B cell (primary cell): Measurements from ENCODE around the gene SAMSN1. TPM values are rescaled to one million over a fixed set of nuclear protein-coding genes. Genes with fewer than 3 reads are reported as not detected.

Experiments used
- ATAC-seq: fragments of 200-7000 bp; cut with Tn5 transposase; one replicate; pipeline ENCODE4 v1.10.0; 2021; ENCODE audit warnings: low read depth, mild to moderate bottlenecking, moderate number of reproducible peaks, moderate library complexity
- CTCF ChIA-PET: fragments of 350-600 bp; sonication (Branson Sonifier 250); formaldehyde crosslinking; loops from one replicate; lab custom pipeline; 2021; ENCODE audit warnings: antibody characterized with exemption, inconsistent platforms; lab: Charles Lee
- POLR2A ChIA-PET: fragments of 350-600 bp; sonication (Branson Sonifier 250); formaldehyde crosslinking; loops from one replicate; lab custom pipeline; 2021; ENCODE audit warnings: antibody characterized with exemption; lab: Charles Lee
- DNase-seq: peaks from one replicate; pipeline ENCODE4 v3.0.0; 2013
- H2AFZ ChIP-seq: 2 replicates; pipeline ENCODE4 v1.6.1; 2012; ENCODE audit warnings: mild to moderate bottlenecking, low read depth, low read length; ENCODE audit not compliant: insufficient read depth, poor library complexity, severe bottlenecking
- H3K27ac ChIP-seq, 2 donors: 1 replicate in 1 of 2; 2 replicates in 1 of 2; pipeline ENCODE4 v1.5.1; 2012 to 2013; ENCODE audit warnings: low read length in 2 of 2, mild to moderate bottlenecking in 2 of 2, moderate library complexity in 1 of 2
- H3K27me3 ChIP-seq, 4 experiments: fragments of 200-600 bp in 1 of 4; sonication (generic) in 1 of 4; replicated peaks in 1 of 4; 1 replicate in 2 of 4; 2 replicates in 2 of 4; pipeline versions ENCODE4 v1.6.1 to v1.7.0; 2013 to 2016; ENCODE audit warnings: low read length in 3 of 4, mild to moderate bottlenecking in 2 of 4, mixed read lengths in 1 of 4, moderate library complexity in 1 of 4; ENCODE audit not compliant: insufficient read depth in 4 of 4, control insufficient read depth in 3 of 4; ENCODE audit errors: control extremely low read depth in 1 of 4
- H3K36me3 ChIP-seq, 2 experiments: replicated peaks in 1 of 2; 1 replicate in 1 of 2; 2 replicates in 1 of 2; pipeline versions ENCODE4 v1.6.1 to v1.7.1; 2013; ENCODE audit warnings: low read length in 1 of 2; ENCODE audit not compliant: insufficient read depth in 2 of 2, control insufficient read depth in 1 of 2; ENCODE audit errors: control extremely low read depth in 1 of 2, extremely low read depth in 1 of 2
- H3K4me1 ChIP-seq, 2 donors: fragments of 200-600 bp in 1 of 2; sonication (generic) in 1 of 2; 1 replicate in 1 of 2; 2 replicates in 1 of 2; pipeline versions ENCODE4 v1.5.1 to v1.6.1; 2013 to 2017; ENCODE audit warnings: low read length in 2 of 2; ENCODE audit not compliant: control insufficient read depth in 2 of 2, insufficient read depth in 2 of 2
- H3K4me2 ChIP-seq: replicated peaks from 2 replicates; pipeline ENCODE3; 2012; ENCODE audit warnings: mild to moderate bottlenecking, low read depth, low read length; ENCODE audit not compliant: poor library complexity, severe bottlenecking
- H3K4me3 ChIP-seq, 5 experiments: fragments of 200-600 bp in 1 of 5; sonication (generic) in 1 of 5; 1 replicate in 3 of 5; 2 replicates in 2 of 5; pipeline versions ENCODE4 v1.5.1 to v1.7.0; 2011 to 2016; ENCODE audit warnings: low read length in 4 of 5, mild to moderate bottlenecking in 4 of 5, low read depth in 2 of 5, control low read depth in 1 of 5, moderate library complexity in 1 of 5; ENCODE audit not compliant: insufficient read depth in 1 of 5; ENCODE audit errors: control extremely low read depth in 1 of 5, extremely low read depth in 1 of 5
- H3K79me2 ChIP-seq: fragments of 200-600 bp; sonication (generic); one replicate; pipeline ENCODE4 v1.6.0; 2016; ENCODE audit warnings: low read length; ENCODE audit not compliant: control insufficient read depth, insufficient read depth
- H3K9ac ChIP-seq: fragments of 200-600 bp; sonication (generic); 2 replicates; pipeline ENCODE4 v1.6.1; 2017; ENCODE audit warnings: mild to moderate bottlenecking, low read length, moderate library complexity
- H3K9me3 ChIP-seq, 3 donors: one replicate each; pipeline versions ENCODE4 v1.6.1 to v1.7.1; 2013; ENCODE audit warnings: low read length in 2 of 3; ENCODE audit not compliant: control insufficient read depth in 2 of 3, insufficient read depth in 1 of 3; ENCODE audit errors: control extremely low read depth in 1 of 3
- H4K20me1 ChIP-seq: 2 replicates; pipeline ENCODE4 v1.6.0; 2012; ENCODE audit warnings: mild to moderate bottlenecking, low read length; ENCODE audit not compliant: insufficient read depth, control insufficient read depth, poor library complexity, severe bottlenecking
- H3K27ac Mint-ChIP-seq: one replicate; pipeline ENCODE4 v1.8.0; 2021; ENCODE audit warnings: mixed read lengths
- H3K27me3 Mint-ChIP-seq: one replicate; pipeline ENCODE4 v1.8.0; 2021; ENCODE audit warnings: mixed read lengths
- H3K4me1 Mint-ChIP-seq: one replicate; pipeline ENCODE4 v1.8.0; 2021; ENCODE audit warnings: mixed read lengths
- H3K4me3 Mint-ChIP-seq: one replicate; pipeline ENCODE4 v1.8.0; 2021; ENCODE audit warnings: mixed read lengths
- H3K9me3 Mint-ChIP-seq: one replicate; pipeline ENCODE4 v1.8.0; 2022; ENCODE audit warnings: mixed read lengths; ENCODE audit not compliant: insufficient read depth
- CTCF ChIP-seq: fragments of 200-600 bp; IDR thresholded peaks from one replicate; pipeline ENCODE4 v1.8.0; 2022; ENCODE audit warnings: antibody characterized with exemption, mild to moderate bottlenecking
- EZH2 ChIP-seq: IDR thresholded peaks from 2 replicates; pipeline ENCODE4 v1.6.1; 2012; ENCODE audit warnings: borderline replicate concordance, low read depth, mild to moderate bottlenecking, moderate library complexity, low read length; ENCODE audit not compliant: insufficient read depth, poor library complexity, severe bottlenecking
- WGBS: methylation state at CpG from one replicate; pipeline ENCODE4 v1.1.5; 2013; ENCODE audit warnings: missing lambda C conversion rate; ENCODE audit not compliant: insufficient coverage; 5-methylcytosine and 5-hydroxymethylcytosine counted together
- intact Hi-C: fragments of 100-400 bp; cut with micrococcal nuclease; formaldehyde crosslinking; loops from one replicate; pipeline ENCODE4 v1.10.0; 2022
- polyA plus RNA-seq: library from polyadenylated mRNA; depleted of rRNA; stranded (reverse); fragments of >200 nt; gene quantifications from 2 replicates; pipeline ENCODE4 v1.2.3, GENCODE V29; 2012
- total RNA-seq, 2 donors: library from RNA; stranded (reverse); fragments of 120-200 nt in 1 of 2; gene quantifications; 1 replicate in 1 of 2; 2 replicates in 1 of 2; pipeline versions ENCODE4 v1.2.3 to v1.2.4, GENCODE V29; 2013 to 2022

SAMSN1 gene
- total and polyA plus RNA-seq, 2 donors (not counting 1 experiment from before 2014, with no cell fraction given): 8.7 to 53.1 TPM

- Histone ChIP-seq H2AFZ (no peak overlapping the region), H3K4me3 (no peak overlapping the region), H3K9ac (no peak overlapping the region), H3K4me2 (no peak overlapping the region), H3K27ac (no peak overlapping the region), H3K36me3 (no peaks in the 10 kb centered on the region), H3K27me3 (no peaks in the 10 kb centered on the region), H3K4me1 (peaks cover 19 to 20% of the 10 kb centered on the region in 2 donors), H4K20me1 (no peaks in the 10 kb centered on the region), H3K9me3 (no peaks in the 10 kb centered on the region), H3K79me2 (no peaks in the 10 kb centered on the region)
- Mint-ChIP-seq H3K27ac (peak overlapping the region; percentile 10), H3K27me3 (no peaks in the 10 kb centered on the region), H3K4me1 (peaks cover 29% of the 10 kb centered on the region), H3K9me3 (no peaks in the 10 kb centered on the region), H3K4me3 (no peak overlapping the region)
- no CpG with 5 or more reads among the region's 3 CpGs for WGBS
- DNase-seq (peak; percentile 42), ATAC-seq (peak; percentile 24)
- intact Hi-C loops: loop anchor here (5.0 kb wide), 1 partner anchor 48 kb away; no protein-coding TSS in a partner anchor
- ChIA-PET CTCF (interaction anchor here (0.8 to 1.9 kb wide), 2 partner anchors 10 to 625 kb away, joined by 4 read pairs; no protein-coding TSS in a partner anchor), POLR2A (interaction anchor here (1.7 kb wide), 1 partner anchor 10 kb away, joined by 5 read pairs; no protein-coding TSS in a partner anchor)
- no peak for TF ChIP-seq CTCF
- TF ChIP-seq EZH2: no peak
These were observed 23.0 kb upstream of the SAMSN1 start for GRCh38 chr21:14569026-14569621.
